Parathyroid adenoma (tissue), 2 donors: ENCODE data around the gene PNRC2.

Experiments
- H2AFZ ChIP-seq: fragments of 300-600 bp; sonication (generic); one replicate; pipeline ENCODE4 v1.7.0; 2017; ENCODE audit warnings: antibody characterized with exemption, mild to moderate bottlenecking
- H3K27ac ChIP-seq: fragments of 300-600 bp; sonication (generic); one replicate; pipeline ENCODE4 v1.7.0; 2017
- H3K27me3 ChIP-seq: fragments of 300-600 bp; sonication (generic); one replicate; pipeline ENCODE4 v1.7.0; 2017; ENCODE audit warnings: low read length; ENCODE audit not compliant: control insufficient read depth, insufficient read depth
- H3K36me3 ChIP-seq: fragments of 300-600 bp; sonication (generic); one replicate; pipeline ENCODE4 v1.7.0; 2017; ENCODE audit warnings: low read length; ENCODE audit not compliant: control insufficient read depth, insufficient read depth
- H3K4me1 ChIP-seq: fragments of 300-600 bp; sonication (generic); one replicate; pipeline ENCODE4 v1.7.0; 2017; ENCODE audit warnings: control low read depth
- H3K4me2 ChIP-seq: fragments of 300-600 bp; sonication (generic); one replicate; pipeline ENCODE4 v1.7.0; 2017; ENCODE audit warnings: low read length
- H3K4me3 ChIP-seq: fragments of 300-600 bp; sonication (generic); one replicate; pipeline ENCODE4 v1.7.0; 2017; ENCODE audit warnings: low read depth, low read length
- H3K79me2 ChIP-seq: fragments of 300-600 bp; sonication (generic); one replicate; pipeline ENCODE4 v1.7.0; 2017; ENCODE audit warnings: control low read depth
- H3K9ac ChIP-seq: fragments of 300-600 bp; sonication (generic); one replicate; pipeline ENCODE4 v1.7.0; 2017; ENCODE audit warnings: mild to moderate bottlenecking
- H3K9me3 ChIP-seq: fragments of 300-600 bp; sonication (generic); one replicate; pipeline ENCODE4 v1.7.0; 2017; ENCODE audit warnings: low read length; ENCODE audit not compliant: control insufficient read depth
- TF ChIP-seq, protein P1 (sequence below): fragments of 300-600 bp; sonication (generic); IDR thresholded peaks from one replicate; pipeline ENCODE4 v1.7.0; 2017; ENCODE audit warnings: antibody characterized with exemption, mild to moderate bottlenecking
- donor health status: primary hyperparathyroidism.

The PNRC2 gene

DNA sequence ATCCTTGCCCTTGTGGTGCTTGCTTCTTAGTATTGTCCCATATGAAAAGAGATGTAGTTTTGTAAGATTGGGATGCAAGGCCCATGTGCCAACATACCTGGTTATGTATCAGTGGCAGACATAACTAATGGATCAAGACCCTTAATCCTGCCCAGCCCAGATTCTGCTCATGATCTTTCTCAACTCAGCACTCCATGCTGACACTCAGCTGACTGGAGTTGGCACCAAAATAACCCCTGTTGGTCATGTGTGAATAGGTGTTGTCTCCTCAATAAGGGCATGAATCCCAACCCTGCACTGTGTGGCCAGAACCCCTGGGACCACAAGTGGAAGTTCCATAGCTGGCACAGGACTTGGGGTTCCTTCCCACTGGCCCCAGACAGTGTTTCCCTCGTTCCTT lies 32.5 kb upstream of the PNRC2 start:
- Histone ChIP-seq H3K9ac (no peak overlapping the region), H3K27ac (no peak overlapping the region), H3K4me2 (no peak overlapping the region), H3K9me3 (no peaks in the 10 kb centered on the region), H3K4me3 (no peak overlapping the region), H3K36me3 (no peaks in the 10 kb centered on the region), H3K4me1 (peaks cover 4% of the 10 kb centered on the region), H3K27me3 (no peaks in the 10 kb centered on the region), H2AFZ (no peak overlapping the region), H3K79me2 (no peaks in the 10 kb centered on the region)
- TF ChIP-seq, protein P1, sequence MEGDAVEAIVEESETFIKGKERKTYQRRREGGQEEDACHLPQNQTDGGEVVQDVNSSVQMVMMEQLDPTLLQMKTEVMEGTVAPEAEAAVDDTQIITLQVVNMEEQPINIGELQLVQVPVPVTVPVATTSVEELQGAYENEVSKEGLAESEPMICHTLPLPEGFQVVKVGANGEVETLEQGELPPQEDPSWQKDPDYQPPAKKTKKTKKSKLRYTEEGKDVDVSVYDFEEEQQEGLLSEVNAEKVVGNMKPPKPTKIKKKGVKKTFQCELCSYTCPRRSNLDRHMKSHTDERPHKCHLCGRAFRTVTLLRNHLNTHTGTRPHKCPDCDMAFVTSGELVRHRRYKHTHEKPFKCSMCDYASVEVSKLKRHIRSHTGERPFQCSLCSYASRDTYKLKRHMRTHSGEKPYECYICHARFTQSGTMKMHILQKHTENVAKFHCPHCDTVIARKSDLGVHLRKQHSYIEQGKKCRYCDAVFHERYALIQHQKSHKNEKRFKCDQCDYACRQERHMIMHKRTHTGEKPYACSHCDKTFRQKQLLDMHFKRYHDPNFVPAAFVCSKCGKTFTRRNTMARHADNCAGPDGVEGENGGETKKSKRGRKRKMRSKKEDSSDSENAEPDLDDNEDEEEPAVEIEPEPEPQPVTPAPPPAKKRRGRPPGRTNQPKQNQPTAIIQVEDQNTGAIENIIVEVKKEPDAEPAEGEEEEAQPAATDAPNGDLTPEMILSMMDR, result no peak

- H3K4me2 ChIP-seq, result no peak overlapping the region
- H3K79me2 ChIP-seq, result no peaks in the 10 kb centered on the region
- H3K27ac ChIP-seq, result no peak overlapping the region
- no peak overlapping the region for H3K9ac ChIP-seq
- TF ChIP-seq, protein P1, result no peak
- no peaks in the 10 kb centered on the region for H3K36me3 ChIP-seq
- no peaks in the 10 kb centered on the region for H3K9me3 ChIP-seq
- H3K4me1 ChIP-seq, result peaks cover 4% of the 10 kb centered on the region
- H3K27me3 ChIP-seq, result no peaks in the 10 kb centered on the region
- no peak overlapping the region for H2AFZ ChIP-seq
- H3K4me3 ChIP-seq, result no peak overlapping the region
Measured at GRCh38 chr1:23928789-23929188, 30.8 kb upstream of the PNRC2 start.

- Histone ChIP-seq H3K4me2 (peak overlapping the region; percentile 88), H3K4me1 (peaks cover 4% of the 10 kb centered on the region), H3K27me3 (no peaks in the 10 kb centered on the region), H3K27ac (peak overlapping the region; percentile 72), H3K79me2 (no peaks in the 10 kb centered on the region), H3K4me3 (peak overlapping the region; percentile 48), H3K36me3 (no peaks in the 10 kb centered on the region), H3K9ac (no peak overlapping the region), H3K9me3 (no peaks in the 10 kb centered on the region), H2AFZ (peak overlapping the region; percentile 66)
- TF ChIP-seq, protein P1, result no peak
Measured at GRCh38 chr1:23930270-23930669, 29.4 kb upstream of the PNRC2 start.

DNA sequence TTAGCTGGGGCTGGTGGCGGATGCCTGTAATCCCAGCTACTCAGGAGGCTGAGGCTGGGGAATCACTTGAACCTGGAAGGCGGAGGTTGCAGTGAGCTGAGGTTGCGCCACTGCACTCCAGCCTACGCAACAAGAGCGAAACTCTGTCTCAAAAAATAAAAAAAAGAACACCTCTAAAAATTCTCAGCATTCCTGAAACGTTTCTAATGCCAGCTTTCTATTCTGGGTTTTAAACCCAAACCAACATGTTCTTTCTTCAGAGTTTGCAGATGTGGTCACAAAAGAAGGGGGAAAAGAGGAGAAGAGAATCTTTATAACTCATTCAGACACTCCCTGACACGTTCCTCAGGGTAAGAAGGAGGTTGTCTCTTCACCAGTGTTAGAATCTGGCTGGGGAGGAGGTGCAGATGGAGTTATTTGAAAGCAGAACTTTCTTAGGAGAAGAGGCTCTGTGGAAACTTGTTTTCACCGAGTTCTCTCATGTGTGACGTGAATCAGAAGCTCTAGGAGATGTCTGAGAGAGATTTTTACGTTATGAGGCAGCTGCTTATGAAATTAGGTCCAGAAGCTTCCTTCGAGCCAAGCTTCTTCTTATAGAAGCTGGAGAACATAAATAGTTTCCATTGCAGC lies 28.7 kb upstream of the PNRC2 start:
- Histone ChIP-seq H2AFZ (peak overlapping the region; percentile 66), H3K27ac (peak overlapping the region; percentile 72), H3K9ac (no peak overlapping the region), H3K4me3 (peak overlapping the region; percentile 48), H3K36me3 (no peaks in the 10 kb centered on the region), H3K9me3 (no peaks in the 10 kb centered on the region), H3K79me2 (no peaks in the 10 kb centered on the region), H3K4me2 (peak overlapping the region; percentile 88), H3K27me3 (no peaks in the 10 kb centered on the region), H3K4me1 (peaks cover 4% of the 10 kb centered on the region)
- TF ChIP-seq, protein P1, result no peak

DNA sequence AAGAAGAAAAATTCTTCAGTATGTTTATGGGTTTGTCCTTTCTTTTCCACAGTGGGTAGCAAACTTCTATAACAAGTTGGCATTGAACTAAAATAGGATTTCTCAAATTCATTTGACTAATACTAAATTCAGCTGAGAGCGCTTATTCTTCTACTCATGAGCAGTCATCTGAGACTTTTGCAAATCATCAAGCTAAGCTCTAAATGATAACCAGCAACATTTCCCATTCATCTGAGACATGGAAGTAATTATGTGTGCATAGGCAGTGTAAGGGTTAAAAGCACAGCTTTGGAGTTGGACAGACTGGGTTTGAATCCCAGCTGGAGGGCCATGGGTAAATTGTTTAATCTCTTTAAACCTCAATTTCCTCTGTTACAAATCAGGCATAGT lies 28.1 kb upstream of the PNRC2 start:
- H3K36me3 ChIP-seq, result no peaks in the 10 kb centered on the region
- H3K4me2 ChIP-seq, result peak overlapping the region; percentile 88
- H3K27ac ChIP-seq, result peak overlapping the region; percentile 72
- H3K9ac ChIP-seq, result no peak overlapping the region
- peak overlapping the region; percentile 66 for H2AFZ ChIP-seq
- no peaks in the 10 kb centered on the region for H3K9me3 ChIP-seq
- TF ChIP-seq, protein P1, result no peak
- H3K4me3 ChIP-seq, result peak overlapping the region; percentile 48
- no peaks in the 10 kb centered on the region for H3K27me3 ChIP-seq
- H3K79me2 ChIP-seq, result no peaks in the 10 kb centered on the region
- peaks cover 4% of the 10 kb centered on the region for H3K4me1 ChIP-seq
